ENCODE results near the gene SMC2.

GRCh38 chr9:104138243-104138868 is 44.2 kb downstream of the SMC2 start:
- TF ChIP-seq, protein P1, sequence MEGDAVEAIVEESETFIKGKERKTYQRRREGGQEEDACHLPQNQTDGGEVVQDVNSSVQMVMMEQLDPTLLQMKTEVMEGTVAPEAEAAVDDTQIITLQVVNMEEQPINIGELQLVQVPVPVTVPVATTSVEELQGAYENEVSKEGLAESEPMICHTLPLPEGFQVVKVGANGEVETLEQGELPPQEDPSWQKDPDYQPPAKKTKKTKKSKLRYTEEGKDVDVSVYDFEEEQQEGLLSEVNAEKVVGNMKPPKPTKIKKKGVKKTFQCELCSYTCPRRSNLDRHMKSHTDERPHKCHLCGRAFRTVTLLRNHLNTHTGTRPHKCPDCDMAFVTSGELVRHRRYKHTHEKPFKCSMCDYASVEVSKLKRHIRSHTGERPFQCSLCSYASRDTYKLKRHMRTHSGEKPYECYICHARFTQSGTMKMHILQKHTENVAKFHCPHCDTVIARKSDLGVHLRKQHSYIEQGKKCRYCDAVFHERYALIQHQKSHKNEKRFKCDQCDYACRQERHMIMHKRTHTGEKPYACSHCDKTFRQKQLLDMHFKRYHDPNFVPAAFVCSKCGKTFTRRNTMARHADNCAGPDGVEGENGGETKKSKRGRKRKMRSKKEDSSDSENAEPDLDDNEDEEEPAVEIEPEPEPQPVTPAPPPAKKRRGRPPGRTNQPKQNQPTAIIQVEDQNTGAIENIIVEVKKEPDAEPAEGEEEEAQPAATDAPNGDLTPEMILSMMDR (conservative IDR thresholded peaks at IDR 0.05; ENCODE audit: low read length), result no peak
- no peak for TF ChIP-seq EZH2phosphoT487 (IDR thresholded peaks at IDR 0.05; ENCODE audit: borderline replicate concordance)
